PFSK-1 (cell line): ENCODE measurements around the gene KCNQ1.

Experiments used
- POLR2AphosphoS5 ChIP-seq: IDR thresholded peaks from 2 replicates; pipeline ENCODE4 v1.6.1; 2012; ENCODE audit warnings: low read depth, mild to moderate bottlenecking, control low read depth, low read length, moderate library complexity
- TF ChIP-seq, protein P1 (sequence below), 2 experiments: IDR thresholded peaks; 2 replicates each; pipeline versions ENCODE4 v1.6.1 to v1.8.0; 2011 to 2012; ENCODE audit warnings: low read depth in 2 of 2, low read length in 2 of 2, control low read depth in 1 of 2, inconsistent platforms in 1 of 2, mild to moderate bottlenecking in 1 of 2, moderate library complexity in 1 of 2; ENCODE audit not compliant: insufficient read depth in 1 of 2

DNA sequence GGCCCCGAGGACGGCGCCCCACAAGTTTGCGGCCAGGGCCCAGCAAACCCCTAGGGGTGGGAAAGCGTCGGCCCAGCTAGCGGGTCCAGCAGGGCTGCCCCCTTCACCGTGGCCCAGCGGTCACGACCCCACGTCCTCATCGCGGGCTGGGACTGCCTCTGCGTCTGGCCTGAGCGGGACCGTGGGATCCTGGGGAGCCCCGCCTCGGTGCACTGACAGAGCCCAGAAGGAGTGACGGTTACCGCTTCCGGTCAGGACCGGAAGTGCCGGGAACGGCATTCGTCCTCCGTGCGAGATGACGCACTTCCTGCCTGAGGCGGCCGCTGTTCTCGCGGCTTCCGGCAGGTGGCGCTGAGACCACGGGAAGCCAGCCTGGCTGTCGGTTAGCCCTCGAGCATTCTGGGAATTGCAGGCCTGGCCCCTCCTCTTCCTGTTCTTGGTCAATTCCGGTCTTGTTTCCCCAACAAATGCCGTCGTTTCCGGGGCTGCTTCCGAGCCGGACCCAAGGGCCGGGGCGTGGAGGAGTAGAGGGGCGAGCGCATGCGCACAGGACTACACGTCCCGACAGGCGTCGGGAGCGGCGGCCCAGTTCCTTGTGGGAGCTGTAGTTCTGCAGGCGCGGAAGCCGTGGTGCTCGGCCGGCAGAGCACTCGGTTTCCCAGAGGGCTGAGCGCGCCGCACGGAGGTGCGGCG lies 44.6 kb upstream of the KCNQ1 start, which contains the start of gene TSSC4:
- TF ChIP-seq, protein P1, sequence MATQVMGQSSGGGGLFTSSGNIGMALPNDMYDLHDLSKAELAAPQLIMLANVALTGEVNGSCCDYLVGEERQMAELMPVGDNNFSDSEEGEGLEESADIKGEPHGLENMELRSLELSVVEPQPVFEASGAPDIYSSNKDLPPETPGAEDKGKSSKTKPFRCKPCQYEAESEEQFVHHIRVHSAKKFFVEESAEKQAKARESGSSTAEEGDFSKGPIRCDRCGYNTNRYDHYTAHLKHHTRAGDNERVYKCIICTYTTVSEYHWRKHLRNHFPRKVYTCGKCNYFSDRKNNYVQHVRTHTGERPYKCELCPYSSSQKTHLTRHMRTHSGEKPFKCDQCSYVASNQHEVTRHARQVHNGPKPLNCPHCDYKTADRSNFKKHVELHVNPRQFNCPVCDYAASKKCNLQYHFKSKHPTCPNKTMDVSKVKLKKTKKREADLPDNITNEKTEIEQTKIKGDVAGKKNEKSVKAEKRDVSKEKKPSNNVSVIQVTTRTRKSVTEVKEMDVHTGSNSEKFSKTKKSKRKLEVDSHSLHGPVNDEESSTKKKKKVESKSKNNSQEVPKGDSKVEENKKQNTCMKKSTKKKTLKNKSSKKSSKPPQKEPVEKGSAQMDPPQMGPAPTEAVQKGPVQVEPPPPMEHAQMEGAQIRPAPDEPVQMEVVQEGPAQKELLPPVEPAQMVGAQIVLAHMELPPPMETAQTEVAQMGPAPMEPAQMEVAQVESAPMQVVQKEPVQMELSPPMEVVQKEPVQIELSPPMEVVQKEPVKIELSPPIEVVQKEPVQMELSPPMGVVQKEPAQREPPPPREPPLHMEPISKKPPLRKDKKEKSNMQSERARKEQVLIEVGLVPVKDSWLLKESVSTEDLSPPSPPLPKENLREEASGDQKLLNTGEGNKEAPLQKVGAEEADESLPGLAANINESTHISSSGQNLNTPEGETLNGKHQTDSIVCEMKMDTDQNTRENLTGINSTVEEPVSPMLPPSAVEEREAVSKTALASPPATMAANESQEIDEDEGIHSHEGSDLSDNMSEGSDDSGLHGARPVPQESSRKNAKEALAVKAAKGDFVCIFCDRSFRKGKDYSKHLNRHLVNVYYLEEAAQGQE (IDR thresholded peaks at IDR 0.05; ENCODE audit: insufficient read depth in 1 of 2, low read depth in 2 of 2, low read length in 2 of 2): no peak; a peak in 1 of 4 replicates
- peak; percentile 97 for TF ChIP-seq POLR2AphosphoS5
